Measurements from ENCODE around the gene NPTXR.

- no peak for TF ChIP-seq CTCF (IDR thresholded peaks at IDR 0.05; ENCODE audit: low read length)
- TF ChIP-seq EZH2 (IDR thresholded peaks at IDR 0.05; ENCODE audit: borderline replicate concordance, low read length), result no peak
Measured at GRCh38 chr22:38782402-38783094, 61.3 kb downstream of the NPTXR start.
